ENCODE measurements around the gene ITGB2.
"Not testable (repeated sequence)": the region's sequence is repeated elsewhere in the genome, so short reads cannot be mapped to it uniquely, and the experiment has no call there.

Gene ITGB2

DNA sequence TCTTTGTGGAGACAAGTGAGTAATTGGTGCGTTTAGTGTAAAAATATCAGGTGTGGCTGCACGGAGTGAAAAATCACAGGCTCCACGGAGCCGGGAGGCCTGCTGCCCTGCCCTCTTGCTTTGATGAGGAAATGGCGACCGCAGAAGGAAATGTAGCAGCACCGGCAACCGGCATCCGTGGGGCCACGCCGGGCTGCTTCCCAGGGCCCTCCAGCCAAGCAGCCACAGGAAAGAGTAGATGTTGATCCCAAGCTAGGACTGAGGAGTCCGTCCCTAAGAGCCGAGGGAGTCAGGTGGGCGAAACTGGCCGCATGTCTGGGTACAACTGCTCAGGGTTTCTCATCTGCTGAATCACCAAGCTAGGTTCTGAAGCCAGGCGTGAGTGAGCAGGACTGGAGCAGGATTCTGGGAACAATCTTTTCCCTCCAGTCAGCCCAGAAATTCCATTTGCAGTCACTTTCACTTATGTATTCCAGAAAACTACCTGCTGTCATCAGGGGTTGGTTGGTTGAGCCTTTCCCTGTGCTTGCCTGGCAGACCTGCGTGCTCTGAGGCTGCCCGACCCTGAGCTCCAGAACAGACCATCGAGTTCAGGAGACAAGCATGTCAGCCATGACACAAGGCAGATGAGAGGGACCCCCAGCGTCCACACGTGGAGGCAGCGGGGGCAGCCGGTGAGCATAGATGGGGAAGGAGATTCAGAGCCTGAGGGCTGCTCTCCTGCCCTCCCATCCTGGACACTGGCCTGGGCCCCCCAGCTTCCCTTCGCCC lies 5.8 kb upstream of the ITGB2 start:
- no peak for DNase-seq (ENCODE audit: low read depth)

DNA sequence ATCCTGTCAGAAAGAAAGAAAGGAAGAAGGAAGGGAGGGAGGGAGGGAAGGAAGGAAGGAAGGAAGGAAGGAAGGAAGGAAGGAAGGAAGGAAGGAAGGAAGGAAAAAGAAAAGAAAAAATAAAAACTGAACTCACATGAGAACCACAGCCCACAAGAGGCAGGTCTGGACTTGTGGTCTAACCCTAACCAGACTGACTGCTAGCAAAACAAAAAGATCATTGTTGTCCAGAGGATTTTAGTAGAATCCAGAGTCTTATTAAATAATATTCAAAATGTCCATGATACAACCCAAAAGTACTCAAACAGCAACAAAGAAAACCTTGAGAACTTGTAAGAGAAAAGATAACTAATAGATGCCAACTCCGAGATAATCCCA lies 4.7 kb upstream of the ITGB2 start:
- DNase-seq (ENCODE audit: low read depth) = no peak

DNA sequence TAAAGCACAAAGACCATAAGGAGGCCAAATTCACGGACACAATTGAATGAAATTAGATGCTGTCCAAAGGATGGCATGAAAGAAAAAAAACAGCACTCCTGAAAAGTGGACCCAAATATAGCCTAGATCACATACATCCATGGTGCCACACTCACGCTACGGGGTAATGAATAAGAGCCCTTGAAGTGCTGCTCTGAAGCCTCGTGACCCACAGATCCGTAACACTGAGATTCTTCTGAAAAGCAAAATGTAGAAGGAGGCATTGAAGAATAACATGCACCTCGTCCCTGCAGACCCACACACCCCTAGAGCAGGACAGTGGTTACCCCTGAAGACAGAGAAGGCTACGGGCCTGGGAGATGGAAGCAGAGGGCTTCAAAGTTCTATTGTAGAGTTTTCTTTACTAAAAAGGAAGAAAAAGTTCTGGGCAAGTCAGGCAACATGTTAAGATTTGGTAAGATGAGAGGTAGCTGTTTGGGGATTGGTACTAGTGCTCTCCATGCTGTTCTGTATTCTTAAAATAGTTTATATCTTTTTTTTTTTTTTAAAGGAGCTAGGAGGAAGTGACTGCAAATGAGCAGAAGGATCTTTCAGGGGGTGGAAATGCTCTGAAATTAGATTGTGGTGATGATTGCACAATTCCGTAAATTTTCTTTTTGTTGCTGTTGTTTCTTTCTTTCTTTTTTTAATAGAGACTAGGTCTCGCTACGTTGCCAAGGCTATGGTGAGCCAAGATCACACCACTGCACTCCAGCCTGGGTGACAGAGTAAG lies 4.1 kb upstream of the ITGB2 start:
- DNase-seq (ENCODE audit: low read depth) = no peak

DNA sequence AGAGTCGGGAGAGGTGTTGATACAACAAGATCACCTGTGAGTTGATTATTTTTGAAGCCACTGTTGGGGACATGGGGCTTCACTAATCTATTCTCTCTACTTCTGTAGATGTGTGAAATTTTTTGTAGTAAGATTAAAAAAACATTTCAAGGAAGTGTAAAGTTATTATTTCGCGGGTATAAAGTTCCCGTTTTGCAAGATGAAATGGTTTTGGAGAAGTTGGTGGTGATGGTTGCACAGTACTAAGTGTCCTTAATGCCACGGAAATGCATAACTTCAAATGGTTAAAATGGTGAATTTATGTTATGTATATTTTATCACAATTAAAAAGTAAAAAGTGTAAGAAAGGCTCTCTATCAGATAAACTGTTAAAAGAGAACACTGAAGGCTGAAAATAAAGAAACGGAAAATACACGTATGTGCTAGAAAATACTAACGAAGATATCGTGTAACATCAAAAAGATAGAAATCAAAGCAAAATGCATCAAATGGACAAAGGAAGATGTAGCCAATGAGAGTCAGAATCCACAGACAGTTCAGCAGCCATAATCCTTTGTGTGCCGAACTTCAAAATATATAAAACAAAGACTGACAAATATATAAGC lies 2.9 kb upstream of the ITGB2 start:
- DNase-seq (ENCODE audit: low read depth) = no peak

DNA sequence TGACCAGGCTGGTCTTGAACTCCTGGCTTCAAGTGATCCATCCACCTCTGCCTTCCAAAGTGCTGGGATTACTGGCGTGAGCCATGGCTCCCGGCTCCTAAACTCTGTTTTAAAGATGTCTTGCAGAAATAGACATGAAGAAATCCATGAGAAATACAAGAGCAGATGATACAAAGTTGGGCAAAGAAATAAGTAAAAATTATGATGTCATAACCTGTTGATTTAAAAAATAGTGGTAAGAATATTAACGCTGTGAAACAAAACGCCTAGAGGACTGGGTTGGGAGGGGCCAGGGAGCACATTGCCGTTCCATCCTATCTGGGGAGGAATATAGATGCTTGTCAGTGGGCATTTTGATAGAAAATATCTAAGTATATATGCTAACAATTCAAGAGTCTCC lies 1.2 kb upstream of the ITGB2 start:
- no peak for DNase-seq (ENCODE audit: low read depth)

DNA sequence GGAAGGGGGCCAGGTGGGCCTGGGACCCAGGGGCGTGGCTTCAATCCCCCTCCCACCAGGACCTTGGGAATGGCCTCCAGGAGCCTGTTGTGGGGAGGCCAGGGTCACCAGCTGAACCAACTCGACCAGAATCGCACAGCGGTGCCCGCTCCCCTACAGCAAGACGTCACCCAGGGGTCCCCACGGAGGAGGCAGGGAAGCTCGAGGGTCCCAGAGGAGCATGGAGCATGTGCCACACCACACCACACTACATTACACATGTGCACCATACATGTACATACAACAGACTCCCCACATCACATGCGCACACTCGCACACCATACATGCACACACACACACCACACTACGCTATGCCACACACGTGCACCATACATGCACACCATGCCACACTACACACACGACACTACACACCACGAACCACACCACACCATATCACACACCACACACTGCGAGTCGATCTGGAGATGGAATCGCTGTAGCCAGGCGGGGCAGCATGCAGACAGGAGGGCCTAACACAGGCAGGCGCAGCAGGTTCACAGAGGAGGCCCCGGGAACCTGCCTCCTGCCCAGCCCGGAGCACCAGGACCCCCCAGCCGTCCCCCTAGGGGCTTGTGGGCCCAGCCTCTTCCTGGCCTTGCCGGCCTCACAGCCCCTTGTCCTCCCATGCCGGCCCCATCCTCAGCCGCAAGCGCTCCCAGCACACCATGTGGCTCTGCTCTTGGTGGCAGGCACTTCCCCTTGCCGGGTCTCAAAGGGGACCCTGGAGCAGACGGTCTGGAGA lies 596 bp downstream of the ITGB2 start:
- DNase-seq (ENCODE audit: low read depth) = no peak

DNA sequence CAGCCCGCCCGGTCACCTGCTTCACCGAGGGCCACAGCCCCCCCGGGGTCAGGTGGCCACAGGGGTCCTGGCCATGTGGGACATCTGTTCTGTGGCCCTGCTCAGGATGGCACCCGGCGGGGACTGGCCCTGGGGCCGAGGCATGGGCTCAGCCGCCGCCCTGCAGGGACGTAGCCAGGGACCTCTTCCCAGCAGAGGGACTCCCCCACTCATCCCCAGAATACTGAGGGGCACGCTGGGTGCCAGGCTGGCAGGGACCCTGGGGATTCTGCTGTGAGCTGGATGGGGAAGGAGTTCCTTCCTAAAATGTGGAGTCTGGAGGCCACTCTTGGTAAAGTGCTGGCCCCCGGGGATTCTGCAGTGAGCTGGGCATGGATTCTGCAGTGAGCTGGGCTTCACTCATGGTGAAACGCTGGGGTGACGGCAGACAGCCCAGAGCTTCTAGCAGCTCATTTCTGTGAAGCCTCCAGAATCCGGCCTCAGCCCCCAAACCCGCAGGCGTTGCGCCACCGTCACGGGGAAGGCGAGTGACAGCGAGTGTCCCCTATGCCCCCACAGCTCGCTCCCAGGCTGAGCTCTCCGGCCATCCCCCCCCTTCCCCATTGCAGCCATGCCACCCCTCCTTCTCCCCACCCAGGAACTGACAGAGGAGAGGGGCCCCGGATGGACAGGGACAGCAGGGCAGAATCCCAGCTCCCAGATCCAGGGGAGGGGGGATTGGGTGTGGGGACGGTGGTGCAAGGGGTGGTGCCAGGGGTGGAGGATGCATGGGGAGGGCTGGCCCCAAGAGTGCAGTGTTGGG lies 1.4 kb downstream of the ITGB2 start:
- DNase-seq (ENCODE audit: low read depth) = no peak

DNA sequence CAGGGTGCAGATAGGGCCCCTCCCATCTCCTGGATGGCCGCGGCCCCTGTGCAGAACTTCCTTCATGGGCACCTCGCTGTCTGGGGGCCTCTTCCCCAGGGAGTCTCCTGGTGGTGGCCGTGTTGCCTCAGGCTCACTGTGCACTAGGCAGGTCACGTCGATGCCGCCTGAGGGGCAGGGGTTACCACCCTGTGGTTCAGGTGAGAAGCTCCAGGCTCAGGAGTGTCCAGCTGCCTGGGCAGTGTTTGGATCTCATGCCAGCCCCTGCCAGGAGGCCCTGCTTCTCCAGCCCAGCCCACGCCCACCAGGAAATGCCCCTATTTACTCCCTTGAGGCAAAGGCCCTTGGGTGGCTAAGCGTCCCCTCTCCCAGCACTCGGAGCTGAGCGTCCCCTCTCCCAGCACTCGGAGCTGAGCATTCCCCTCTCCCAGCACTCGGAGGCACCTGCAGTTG lies 2.1 kb downstream of the ITGB2 start:
- DNase-seq (ENCODE audit: low read depth) = no peak

DNA sequence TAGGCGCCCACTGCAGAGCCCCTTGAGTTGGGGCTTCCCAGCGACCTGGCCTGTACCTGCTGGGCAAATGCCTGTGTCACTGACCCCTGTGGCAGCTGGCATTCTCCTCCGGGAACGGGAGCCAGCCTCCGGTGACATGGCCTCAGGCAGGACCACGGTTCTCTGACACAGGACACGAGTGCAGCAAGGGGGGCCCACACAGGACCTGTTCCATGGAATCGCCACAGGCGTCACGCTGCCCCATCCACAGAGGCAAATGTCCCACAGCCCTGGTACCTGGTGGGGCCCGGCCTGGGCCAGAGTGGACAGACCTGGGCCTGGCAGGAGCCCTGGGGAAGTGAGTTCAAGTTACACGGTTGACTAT lies 2.6 kb downstream of the ITGB2 start:
- DNase-seq (ENCODE audit: low read depth) = no peak

DNA sequence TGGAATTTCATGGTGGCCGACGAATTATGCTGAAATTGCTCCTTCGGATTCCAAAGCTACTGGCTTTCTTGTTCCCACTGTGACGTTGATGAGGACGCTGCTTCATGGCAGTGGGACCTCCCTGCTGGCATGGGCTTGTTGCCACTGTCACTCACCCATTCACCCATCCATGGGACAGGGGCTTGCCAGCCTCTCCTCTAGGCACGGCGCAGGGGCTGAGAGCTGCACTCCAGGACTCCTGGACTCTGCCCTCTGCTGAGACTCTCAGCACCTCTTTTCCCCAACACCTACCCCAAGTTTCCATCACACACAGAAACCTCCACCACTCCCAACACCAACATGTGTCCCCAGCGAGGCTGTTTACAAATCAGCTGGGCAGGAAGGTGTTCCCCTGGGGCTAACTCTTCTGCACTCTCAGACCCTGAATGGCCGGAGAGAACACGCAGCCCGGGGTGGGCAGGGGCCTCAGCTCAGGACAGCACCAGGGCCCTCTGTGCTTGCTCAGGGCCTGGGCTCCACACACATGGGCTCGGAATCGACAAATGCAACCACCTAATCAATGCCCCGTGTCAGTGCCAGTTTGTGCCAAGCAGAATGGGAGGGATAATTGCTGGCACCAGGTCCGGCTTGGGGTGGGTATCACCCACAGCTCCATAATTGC lies 3.1 kb downstream of the ITGB2 start:
- no peak for DNase-seq (ENCODE audit: low read depth)

DNA sequence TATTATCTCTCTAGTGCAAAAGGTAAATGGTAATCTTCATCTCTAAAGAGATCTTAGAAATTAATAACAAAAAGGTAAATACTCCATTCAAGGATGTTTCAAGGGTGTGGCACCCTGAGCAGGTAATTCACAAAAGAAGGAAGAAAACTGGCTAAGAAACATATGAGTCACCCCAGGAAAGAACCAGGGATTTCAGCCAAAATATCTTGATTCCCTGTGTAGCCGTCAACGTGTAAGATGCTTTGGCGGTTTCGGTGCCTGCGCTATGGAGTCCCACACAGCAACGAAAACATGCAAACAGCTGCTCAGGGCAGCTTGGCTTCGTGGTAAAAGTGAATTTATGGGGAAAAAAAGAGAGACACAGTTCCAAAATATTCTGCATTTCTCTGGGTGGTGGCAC lies 3.7 kb downstream of the ITGB2 start:
- DNase-seq (ENCODE audit: low read depth) = no peak

DNA sequence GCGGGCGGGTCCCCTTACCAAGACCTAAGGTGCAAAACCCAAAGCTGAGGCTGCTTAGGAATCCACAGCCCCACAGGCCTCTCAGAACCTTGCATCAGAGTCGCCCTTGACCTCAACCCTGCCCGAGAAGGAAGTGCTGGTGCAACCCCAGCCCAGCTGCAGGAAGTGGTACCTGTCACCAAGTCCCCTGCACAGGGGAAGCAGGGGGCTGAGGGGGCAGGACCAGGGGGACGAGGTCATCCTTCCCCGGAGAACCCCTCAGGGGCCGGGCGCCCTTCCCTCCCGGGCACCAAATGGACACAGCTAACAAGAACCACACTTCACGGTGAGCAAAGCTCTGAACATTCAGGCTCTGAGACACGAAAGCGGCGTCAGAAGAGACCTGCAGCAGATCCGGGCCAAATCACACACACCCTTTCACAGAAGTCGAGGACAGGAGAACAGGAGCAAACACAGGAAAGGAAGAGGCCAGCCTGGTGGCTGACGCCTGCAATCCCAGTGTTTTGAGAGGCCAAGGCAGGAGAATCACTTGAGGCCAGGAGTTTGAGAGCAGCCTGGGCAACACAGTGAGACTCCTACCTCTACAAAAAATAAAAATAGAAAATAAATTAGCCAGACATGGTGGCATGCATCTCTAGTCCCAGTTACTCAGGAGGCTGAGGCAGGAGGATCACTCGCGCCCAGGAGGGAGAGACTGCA lies 6.4 kb downstream of the ITGB2 start:
- no peak for DNase-seq (ENCODE audit: low read depth)

DNA sequence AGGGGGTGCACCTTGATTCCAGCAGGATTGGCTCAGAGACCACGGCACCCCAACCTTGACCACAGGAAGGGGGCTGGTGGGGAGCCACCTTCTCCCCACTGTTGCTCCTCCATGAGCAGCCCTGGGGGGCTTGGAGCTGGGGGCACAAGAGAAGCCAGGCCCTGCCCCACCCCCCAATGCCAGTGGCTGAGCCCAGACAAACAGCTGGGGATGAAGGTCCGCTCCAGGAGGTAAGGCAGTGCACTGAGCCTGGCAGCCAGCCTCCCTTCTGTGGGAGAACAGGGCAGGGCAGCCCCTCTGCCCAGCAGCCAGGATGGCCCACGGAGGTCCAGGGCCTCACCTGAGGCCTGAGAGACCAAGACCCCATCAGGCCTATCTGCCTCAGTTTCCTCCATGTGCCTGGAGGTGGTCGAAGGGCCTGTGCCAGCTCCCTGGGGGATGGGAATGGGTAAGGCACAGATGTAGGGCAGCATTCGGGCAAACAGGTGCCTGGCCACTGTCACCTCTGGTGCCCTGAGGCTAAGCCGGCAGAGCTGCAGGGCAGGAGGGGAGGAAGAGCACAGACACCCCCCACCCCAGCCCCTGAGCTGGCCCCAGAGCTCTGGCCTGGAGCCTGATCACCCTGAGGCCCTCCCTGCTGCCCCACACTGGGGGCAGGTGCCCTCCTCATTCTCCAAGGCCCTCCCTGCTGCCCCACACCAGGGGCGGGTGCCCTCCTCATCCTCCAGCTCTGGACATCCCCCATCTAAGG lies 7.1 kb downstream of the ITGB2 start:
- DNase-seq (ENCODE audit: low read depth) = no peak

DNA sequence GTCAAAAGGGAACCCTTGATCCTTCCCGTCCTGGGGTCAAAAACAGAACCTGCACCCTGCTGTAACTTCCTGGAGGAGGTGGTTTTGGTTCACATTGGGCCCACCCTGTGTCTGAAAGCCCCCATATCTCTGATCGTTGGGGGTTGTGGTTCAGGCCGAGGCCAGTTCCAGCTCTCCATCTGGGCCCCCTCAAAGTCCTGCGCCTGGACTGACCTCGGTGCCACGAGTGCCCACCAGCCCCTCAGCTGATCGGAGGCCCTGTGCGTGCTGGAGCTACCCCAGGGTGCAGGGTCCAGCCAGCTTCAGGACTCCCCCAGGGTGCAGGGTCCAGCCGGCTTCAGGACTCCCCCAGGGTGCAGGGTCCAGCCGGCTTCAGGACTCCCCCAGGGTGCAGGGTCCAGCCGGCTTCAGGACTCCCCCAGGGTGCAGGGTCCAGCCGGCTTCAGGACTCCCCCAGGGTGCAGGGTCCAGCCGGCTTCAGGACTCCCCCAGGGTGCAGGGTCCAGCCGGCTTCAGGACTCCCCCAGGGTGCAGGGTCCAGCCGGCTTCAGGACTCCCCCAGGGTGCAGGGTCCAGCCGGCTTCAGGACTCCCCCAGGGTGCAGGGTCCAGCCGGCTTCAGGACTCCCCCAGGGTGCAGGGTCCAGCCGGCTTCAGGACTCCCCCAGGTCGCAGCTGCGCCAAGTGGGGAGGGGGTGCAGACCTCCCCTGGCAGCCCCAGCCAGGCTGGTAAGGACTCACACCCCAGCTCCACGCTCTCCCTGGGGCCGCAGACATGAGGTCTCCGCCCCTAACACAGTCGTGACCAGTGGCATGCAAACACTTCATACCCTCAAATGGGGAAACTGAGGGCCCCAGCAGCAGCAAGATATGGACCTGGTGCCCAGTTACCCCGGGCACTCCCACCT lies 7.9 kb downstream of the ITGB2 start:
- DNase-seq (ENCODE audit: low read depth) = not testable (repeated sequence)

DNA sequence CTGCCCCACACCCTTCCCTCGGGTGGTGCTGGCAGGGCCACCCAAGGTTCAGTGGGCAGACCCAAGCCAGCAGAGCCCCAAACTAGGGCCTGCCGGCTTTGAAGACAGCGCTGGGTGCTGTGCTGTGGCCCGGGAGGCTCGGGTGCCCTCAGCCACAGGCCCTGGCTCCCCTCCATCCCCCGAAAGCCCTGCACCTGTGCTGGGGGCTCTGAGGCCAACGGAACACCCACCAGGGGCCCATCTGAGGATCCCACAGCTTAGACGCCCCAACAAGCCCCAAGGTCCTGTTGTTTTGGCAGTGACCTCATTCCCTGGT lies 8.6 kb downstream of the ITGB2 start:
- no peak for DNase-seq (ENCODE audit: low read depth)

DNA sequence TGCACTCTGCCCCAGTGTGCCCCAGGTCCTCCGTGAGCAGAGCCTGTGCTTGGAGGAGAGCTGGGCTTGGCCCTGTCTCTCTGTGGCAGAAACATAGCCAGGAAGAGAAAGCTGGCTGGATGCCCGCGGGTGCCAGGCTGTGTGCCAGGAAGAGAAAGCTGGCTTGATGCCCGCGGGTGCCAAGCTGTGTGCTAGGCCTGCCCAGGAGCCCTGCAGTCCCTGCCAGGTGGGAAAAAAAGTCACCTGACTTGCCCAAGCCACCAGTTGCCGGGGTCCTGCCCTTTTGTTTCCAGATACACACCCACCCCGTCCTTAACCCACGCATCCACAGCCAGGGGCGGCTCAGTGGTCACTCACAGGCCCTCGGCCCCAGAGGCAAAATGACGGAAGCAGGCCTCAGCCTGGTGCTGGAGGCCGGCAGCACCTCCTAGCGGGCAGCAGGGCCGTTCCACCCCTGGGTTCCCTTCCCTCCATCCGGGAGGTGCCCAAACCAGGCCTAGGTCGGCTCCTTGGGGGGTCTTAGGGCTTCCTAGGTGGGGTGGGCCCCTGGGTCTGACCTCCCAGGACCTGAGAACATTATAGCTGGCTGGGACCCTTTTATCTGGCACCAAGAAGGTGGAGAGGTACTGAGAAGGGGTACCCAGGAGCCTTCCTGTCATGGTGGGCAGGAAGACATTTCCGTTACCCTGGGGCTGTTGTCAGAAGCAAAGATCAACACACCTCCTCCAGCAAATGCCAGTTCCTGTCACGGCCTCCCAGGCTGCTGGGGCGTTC lies 9.1 kb downstream of the ITGB2 start:
- no peak for DNase-seq (ENCODE audit: low read depth)

DNA sequence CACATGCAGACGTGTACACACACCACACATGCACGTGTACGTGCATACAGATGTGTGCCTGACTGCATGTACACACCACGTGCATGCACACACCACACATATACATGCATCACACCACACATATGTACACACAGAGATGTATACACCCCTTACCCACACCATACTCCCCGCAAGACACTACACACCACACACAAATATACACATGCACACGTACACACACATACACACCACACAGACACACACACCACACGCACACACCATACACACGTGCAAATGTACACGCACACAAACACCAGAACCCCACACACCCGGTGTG lies 9.7 kb downstream of the ITGB2 start:
- no peak for DNase-seq (ENCODE audit: low read depth)

Data from HS-5 (cell line).